ENCODE results near the gene KRT1.

DNA sequence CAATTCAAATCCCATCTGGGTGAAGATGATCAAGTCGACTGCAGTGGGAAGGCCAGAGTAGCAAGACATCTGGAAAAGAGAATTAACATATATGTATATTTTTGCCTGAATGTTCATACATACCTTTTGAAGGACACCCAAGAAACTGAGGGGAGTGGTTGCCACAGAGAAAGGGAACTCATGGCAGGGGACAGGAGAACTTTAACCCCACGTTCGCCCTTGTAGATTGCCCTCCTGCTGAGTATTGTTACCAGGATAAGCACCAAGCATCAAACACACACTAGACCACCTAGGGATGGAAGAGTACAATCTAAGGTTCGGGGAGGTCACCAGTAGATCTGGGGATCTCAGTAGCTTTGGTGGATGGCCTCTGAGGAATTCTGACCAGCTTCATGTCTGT lies 9.7 kb downstream of the KRT1 start:
- TF ChIP-seq, protein P1, sequence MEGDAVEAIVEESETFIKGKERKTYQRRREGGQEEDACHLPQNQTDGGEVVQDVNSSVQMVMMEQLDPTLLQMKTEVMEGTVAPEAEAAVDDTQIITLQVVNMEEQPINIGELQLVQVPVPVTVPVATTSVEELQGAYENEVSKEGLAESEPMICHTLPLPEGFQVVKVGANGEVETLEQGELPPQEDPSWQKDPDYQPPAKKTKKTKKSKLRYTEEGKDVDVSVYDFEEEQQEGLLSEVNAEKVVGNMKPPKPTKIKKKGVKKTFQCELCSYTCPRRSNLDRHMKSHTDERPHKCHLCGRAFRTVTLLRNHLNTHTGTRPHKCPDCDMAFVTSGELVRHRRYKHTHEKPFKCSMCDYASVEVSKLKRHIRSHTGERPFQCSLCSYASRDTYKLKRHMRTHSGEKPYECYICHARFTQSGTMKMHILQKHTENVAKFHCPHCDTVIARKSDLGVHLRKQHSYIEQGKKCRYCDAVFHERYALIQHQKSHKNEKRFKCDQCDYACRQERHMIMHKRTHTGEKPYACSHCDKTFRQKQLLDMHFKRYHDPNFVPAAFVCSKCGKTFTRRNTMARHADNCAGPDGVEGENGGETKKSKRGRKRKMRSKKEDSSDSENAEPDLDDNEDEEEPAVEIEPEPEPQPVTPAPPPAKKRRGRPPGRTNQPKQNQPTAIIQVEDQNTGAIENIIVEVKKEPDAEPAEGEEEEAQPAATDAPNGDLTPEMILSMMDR (IDR thresholded peaks at IDR 0.05; ENCODE audit: insufficient read depth, low read depth, low read length) = no peak
- no peak for TF ChIP-seq EZH2 (IDR thresholded peaks at IDR 0.05; ENCODE audit: insufficient read depth, low read length)

Data from astrocyte (in vitro differentiated cells and primary cell).